Upper lobe of left lung (tissue), 6 donors: ENCODE data around the gene LYPD6B. TPM values are rescaled to one million over a fixed set of nuclear protein-coding genes. Genes with fewer than 3 reads are reported as not detected.

Experiments
- ATAC-seq, 2 donors: fragments of 200-7000 bp; cut with Tn5 transposase; one replicate each; pipeline ENCODE4 v1.9.1; 2022; ENCODE audit warnings: mild to moderate bottlenecking in 2 of 2, moderate library complexity in 2 of 2; ENCODE audit not compliant: low FRiP score in 2 of 2
- DNase-seq, 2 donors: peaks; one replicate each; pipeline ENCODE4 v3.0.0-alpha.2; 2019 to 2020
- H3K27ac ChIP-seq, 4 donors: fragments of 200-600 bp; sonication (generic); one replicate each; pipeline ENCODE4 v1.5.1; 2016 to 2019
- H3K27me3 ChIP-seq, 4 donors: fragments of 200-600 bp; sonication (generic); one replicate each; pipeline ENCODE4 v1.5.1; 2017 to 2019
- H3K36me3 ChIP-seq, 4 donors: fragments of 200-600 bp; sonication (generic); one replicate each; pipeline ENCODE4 v1.5.1; 2016 to 2019
- H3K4me1 ChIP-seq, 4 donors: fragments of 200-600 bp; sonication (generic); one replicate each; pipeline ENCODE4 v1.5.1; 2018 to 2019
- H3K4me3 ChIP-seq, 4 donors: fragments of 200-600 bp; sonication (generic); one replicate each; pipeline ENCODE4 v1.5.1; 2017 to 2019; ENCODE audit warnings: mild to moderate bottlenecking in 2 of 4, moderate library complexity in 1 of 4
- H3K9me3 ChIP-seq, 4 donors: fragments of 200-600 bp; sonication (generic); one replicate each; pipeline ENCODE4 v1.5.1; 2018 to 2019
- EP300 ChIP-seq, 4 donors: sonication (generic); formaldehyde crosslinking; IDR thresholded peaks; one replicate each; pipeline ENCODE4 v1.5.1; 2017; ENCODE audit warnings: antibody characterized with exemption in 4 of 4, control low read depth in 2 of 4
- POLR2A ChIP-seq, 4 donors: fragments of 450-650 bp; IDR thresholded peaks; one replicate each; pipeline ENCODE4 v1.5.1; 2016 to 2017; ENCODE audit warnings: antibody characterized with exemption in 4 of 4, mild to moderate bottlenecking in 2 of 4
- POLR2AphosphoS5 ChIP-seq, 2 donors: sonication (generic); formaldehyde crosslinking; IDR thresholded peaks; one replicate each; pipeline ENCODE4 v1.5.1; 2017; ENCODE audit warnings: antibody characterized with exemption in 2 of 2
- WGBS, 2 donors: methylation state at CpG; one replicate each; pipeline ENCODE4 v1.1.5; 2017 to 2018; 5-methylcytosine and 5-hydroxymethylcytosine counted together
- total RNA-seq, 6 donors: library from RNA; depleted of rRNA in 4 of 6; stranded (reverse); fragments of >200 nt in 4 of 6; gene quantifications; one replicate each; pipeline versions ENCODE4 v1.1.0 to v1.2.1, GENCODE V29; 2016 to 2021
- TF ChIP-seq, protein P1 (sequence below), 6 experiments: fragments of 450-650 bp in 4 of 6; fragments of 200-600 bp in 2 of 6; sonication (generic) in 2 of 6; IDR thresholded peaks; one replicate each; pipeline ENCODE4 v1.5.1; 2016 to 2019; ENCODE audit warnings: antibody characterized with exemption in 6 of 6
- donor health status: DM: no; HTN: no; CAD: no; lungs with moderate emphysema.
- donor health status: DM: no; HTN: yes; CAD: no; lungs with severe emphysema.

Gene LYPD6B
- total RNA-seq, 6 donors from 2014 or later: 0.43 to 6.7 (median 1.1) TPM; not detected in 2

DNA sequence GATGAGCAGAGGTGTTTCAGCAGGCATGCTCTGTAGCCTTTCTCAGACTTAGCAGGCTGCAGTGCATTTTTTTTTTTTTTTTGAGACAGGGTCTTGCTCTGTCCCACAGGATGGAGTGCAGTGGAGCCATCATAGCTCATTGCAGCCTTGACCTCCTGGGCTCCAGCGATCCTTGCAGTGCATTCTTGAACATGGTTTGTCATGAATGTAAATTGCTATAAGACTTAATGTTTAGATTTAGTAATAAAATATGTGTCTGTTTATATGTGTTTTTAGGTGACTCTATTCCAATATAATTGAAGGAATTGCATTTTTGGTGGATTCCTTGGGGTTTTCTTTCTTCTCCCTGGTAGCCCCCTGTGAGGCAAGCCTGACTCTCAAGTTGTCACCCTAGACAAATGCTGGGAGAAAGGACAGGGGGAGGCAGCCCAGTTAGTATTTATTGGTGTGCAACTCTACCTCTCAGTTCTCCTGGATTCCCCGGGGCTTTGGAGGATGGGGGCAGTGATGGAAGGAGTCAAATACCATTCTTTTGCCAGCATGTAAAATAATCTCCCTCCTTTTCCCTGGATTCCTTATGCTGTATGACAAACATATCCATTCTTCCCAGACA, 22.7 kb downstream of the LYPD6B start:
- Histone ChIP-seq H3K4me1 (peaks cover 0 to 12% (median 10%) of the 10 kb centered on the region in 4 donors), H3K9me3 (no peaks in the 10 kb centered on the region), H3K27me3 (no peaks in the 10 kb centered on the region), H3K4me3 (no peak overlapping the region), H3K36me3 (no peaks in the 10 kb centered on the region), H3K27ac (no peak overlapping the region)
- no peak for ATAC-seq
- no peak for DNase-seq
- no peak for TF ChIP-seq EP300 (IDR thresholded peaks at IDR 0.05)
- TF ChIP-seq POLR2A (IDR thresholded peaks at IDR 0.05): no peak
- TF ChIP-seq POLR2AphosphoS5 (IDR thresholded peaks at IDR 0.05): no peak
- TF ChIP-seq, protein P1, sequence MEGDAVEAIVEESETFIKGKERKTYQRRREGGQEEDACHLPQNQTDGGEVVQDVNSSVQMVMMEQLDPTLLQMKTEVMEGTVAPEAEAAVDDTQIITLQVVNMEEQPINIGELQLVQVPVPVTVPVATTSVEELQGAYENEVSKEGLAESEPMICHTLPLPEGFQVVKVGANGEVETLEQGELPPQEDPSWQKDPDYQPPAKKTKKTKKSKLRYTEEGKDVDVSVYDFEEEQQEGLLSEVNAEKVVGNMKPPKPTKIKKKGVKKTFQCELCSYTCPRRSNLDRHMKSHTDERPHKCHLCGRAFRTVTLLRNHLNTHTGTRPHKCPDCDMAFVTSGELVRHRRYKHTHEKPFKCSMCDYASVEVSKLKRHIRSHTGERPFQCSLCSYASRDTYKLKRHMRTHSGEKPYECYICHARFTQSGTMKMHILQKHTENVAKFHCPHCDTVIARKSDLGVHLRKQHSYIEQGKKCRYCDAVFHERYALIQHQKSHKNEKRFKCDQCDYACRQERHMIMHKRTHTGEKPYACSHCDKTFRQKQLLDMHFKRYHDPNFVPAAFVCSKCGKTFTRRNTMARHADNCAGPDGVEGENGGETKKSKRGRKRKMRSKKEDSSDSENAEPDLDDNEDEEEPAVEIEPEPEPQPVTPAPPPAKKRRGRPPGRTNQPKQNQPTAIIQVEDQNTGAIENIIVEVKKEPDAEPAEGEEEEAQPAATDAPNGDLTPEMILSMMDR (IDR thresholded peaks at IDR 0.05): no peak
- 79 to 92% methylated on average over 2 of the region's 2 CpGs for WGBS, 2 donors

- WGBS, 2 donors: 81 to 83% methylated on average over 3 of the region's 3 CpGs
- H3K9me3 ChIP-seq: no peaks in the 10 kb centered on the region
These were observed 24.0 kb downstream of the LYPD6B start for GRCh38 chr2:149062531-149062930.

DNA sequence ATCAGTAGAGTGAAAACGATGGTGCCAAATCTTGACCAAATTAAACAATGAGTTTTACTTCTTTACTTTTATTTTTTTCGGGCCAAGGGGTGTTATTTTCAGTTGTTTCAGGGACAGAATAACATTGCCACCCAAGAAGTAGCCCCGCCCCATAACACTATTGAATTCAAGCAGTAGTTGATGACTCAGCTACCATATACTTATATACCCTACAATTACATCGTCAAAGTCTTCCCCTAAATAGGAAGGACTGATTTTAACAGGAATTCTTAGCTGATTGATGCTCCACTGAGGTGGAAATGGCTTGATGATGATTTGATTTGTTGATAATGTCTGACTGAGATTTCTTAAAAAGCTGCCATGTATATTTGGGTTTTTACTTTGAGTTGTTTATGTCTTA, 24.7 kb downstream of the LYPD6B start:
- 83 to 86% methylated on average over 4 of the region's 4 CpGs for WGBS, 2 donors
- no peaks in the 10 kb centered on the region for H3K27me3 ChIP-seq
- H3K4me3 ChIP-seq: no peak overlapping the region
- H3K9me3 ChIP-seq: no peaks in the 10 kb centered on the region
- H3K36me3 ChIP-seq: no peaks in the 10 kb centered on the region
- no peak overlapping the region for H3K27ac ChIP-seq
- TF ChIP-seq EP300 (IDR thresholded peaks at IDR 0.05) (no peak), POLR2AphosphoS5 (IDR thresholded peaks at IDR 0.05) (no peak), POLR2A (IDR thresholded peaks at IDR 0.05) (no peak)
- TF ChIP-seq, protein P1 (IDR thresholded peaks at IDR 0.05): no peak
- no peak for ATAC-seq
- peaks cover 0 to 7% (median 3%) of the 10 kb centered on the region in 4 donors for H3K4me1 ChIP-seq
- DNase-seq: no peak

More at GRCh38 chr2:149062531-149062930, 24.0 kb downstream of the LYPD6B start:
- H3K4me1 ChIP-seq: peaks cover 0 to 7% (median 5%) of the 10 kb centered on the region in 4 donors
- H3K4me3 ChIP-seq: no peak overlapping the region
- TF ChIP-seq EP300 (IDR thresholded peaks at IDR 0.05) (no peak), POLR2A (IDR thresholded peaks at IDR 0.05) (no peak), POLR2AphosphoS5 (IDR thresholded peaks at IDR 0.05) (no peak)
- TF ChIP-seq, protein P1 (IDR thresholded peaks at IDR 0.05): no peak
- no peak overlapping the region for H3K27ac ChIP-seq
- H3K27me3 ChIP-seq: no peaks in the 10 kb centered on the region
- DNase-seq (no peak), ATAC-seq (no peak)
- H3K36me3 ChIP-seq: no peaks in the 10 kb centered on the region

DNA sequence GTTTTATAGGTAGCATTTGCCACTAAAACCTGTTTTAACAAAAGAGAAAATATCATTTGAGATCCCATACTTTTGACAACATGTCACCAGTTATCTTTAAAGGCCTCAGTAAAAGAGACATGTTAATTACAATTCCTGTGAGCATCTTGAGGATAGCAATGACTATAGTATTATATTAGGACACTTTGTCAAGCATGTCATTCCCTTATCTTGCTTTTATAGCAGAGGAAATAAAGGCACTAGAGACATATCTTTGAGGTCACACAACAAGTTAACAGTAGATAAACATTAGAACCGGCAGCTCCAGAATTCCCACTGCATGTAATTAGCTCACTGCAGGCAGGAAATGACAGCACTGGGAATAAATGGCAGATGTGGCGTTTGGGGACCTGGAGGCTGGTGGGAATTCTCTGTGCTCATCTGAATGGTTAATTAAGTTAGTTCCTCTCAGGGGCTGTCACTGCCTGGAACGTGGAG, 25.9 kb downstream of the LYPD6B start:
- Histone ChIP-seq H3K4me1 (peaks cover 0 to 15% (median 3%) of the 10 kb centered on the region in 4 donors), H3K9me3 (no peaks in the 10 kb centered on the region), H3K27ac (no peak overlapping the region), H3K4me3 (no peak overlapping the region), H3K27me3 (no peaks in the 10 kb centered on the region), H3K36me3 (no peaks in the 10 kb centered on the region)
- TF ChIP-seq POLR2AphosphoS5 (IDR thresholded peaks at IDR 0.05) (no peak), EP300 (IDR thresholded peaks at IDR 0.05) (no peak), POLR2A (IDR thresholded peaks at IDR 0.05) (no peak)
- TF ChIP-seq, protein P1 (IDR thresholded peaks at IDR 0.05): no peak
- 37 to 43% methylated on average over 3 of the region's 3 CpGs for WGBS, 2 donors
- ATAC-seq (no peak), DNase-seq (no peak)
